CD4-positive, CD25-positive, alpha-beta regulatory T cell (primary cell): Measurements from ENCODE around the gene AKAP1. TPM values are rescaled to one million over a fixed set of nuclear protein-coding genes. Genes with fewer than 3 reads are reported as not detected.
"Not testable (repeated sequence)": the region's sequence is repeated elsewhere in the genome, so short reads cannot be mapped to it uniquely, and the experiment has no call there.

Experiments
- ATAC-seq, 2 donors: fragments of 150-1000 bp; cut with Tn5 transposase; one replicate each; pipeline ENCODE4 v1.10.0; 2021; ENCODE audit warnings: low read depth in 2 of 2, moderate number of reproducible peaks in 2 of 2, moderate library complexity in 1 of 2
- DNase-seq, 3 donors: peaks; one replicate each; pipeline versions ENCODE4 v3.0.0 to v3.0.0-alpha.2; 2012 to 2022; ENCODE audit warnings: mixed read lengths in 1 of 3
- H3K27ac ChIP-seq: one replicate; pipeline ENCODE4 v1.7.0; 2013; ENCODE audit warnings: mild to moderate bottlenecking, low read length; ENCODE audit not compliant: insufficient read depth, poor library complexity, severe bottlenecking
- H3K27me3 ChIP-seq: one replicate; pipeline ENCODE4 v1.7.0; 2013; ENCODE audit warnings: low read length; ENCODE audit not compliant: control insufficient read depth, insufficient read depth
- H3K36me3 ChIP-seq: one replicate; pipeline ENCODE4 v1.7.0; 2013; ENCODE audit warnings: mild to moderate bottlenecking, low read length, moderate library complexity; ENCODE audit not compliant: control insufficient read depth, insufficient read depth
- H3K4me1 ChIP-seq: 2 replicates; pipeline ENCODE4 v1.7.0; 2013; ENCODE audit warnings: mild to moderate bottlenecking, low read length; ENCODE audit not compliant: insufficient read depth, control insufficient read depth, poor library complexity, severe bottlenecking
- H3K4me3 ChIP-seq: one replicate; pipeline ENCODE4 v1.7.0; 2013; ENCODE audit warnings: low read depth, mild to moderate bottlenecking, low read length, moderate library complexity
- H3K9me3 ChIP-seq, 2 experiments: 1 replicate in 1 of 2; 2 replicates in 1 of 2; pipeline ENCODE4 v1.7.0; 2013; ENCODE audit warnings: low read length in 2 of 2, mild to moderate bottlenecking in 1 of 2, moderate library complexity in 1 of 2; ENCODE audit not compliant: control insufficient read depth in 2 of 2
- H3K27ac Mint-ChIP-seq, 3 donors: one replicate each; pipeline ENCODE4 v1.8.0; 2020 to 2022; ENCODE audit warnings: mild to moderate bottlenecking in 3 of 3, mixed read lengths in 3 of 3, moderate library complexity in 2 of 3
- H3K27me3 Mint-ChIP-seq: one replicate; pipeline ENCODE4 v1.8.0; 2022; ENCODE audit warnings: mild to moderate bottlenecking, mixed read lengths
- H3K36me3 Mint-ChIP-seq: one replicate; pipeline ENCODE4 v1.8.0; 2020; ENCODE audit warnings: mixed read lengths
- H3K4me1 Mint-ChIP-seq, 4 donors: one replicate each; pipeline ENCODE4 v1.8.0; 2020 to 2022; ENCODE audit warnings: mixed read lengths in 4 of 4, mild to moderate bottlenecking in 1 of 4
- H3K4me3 Mint-ChIP-seq, 4 donors: one replicate each; pipeline ENCODE4 v1.8.0; 2020 to 2022; ENCODE audit warnings: mild to moderate bottlenecking in 4 of 4, mixed read lengths in 4 of 4, moderate library complexity in 3 of 4
- H3K9me3 Mint-ChIP-seq, 7 donors: one replicate each; pipeline ENCODE4 v1.8.0; 2020 to 2022; ENCODE audit warnings: mixed read lengths in 7 of 7, mild to moderate bottlenecking in 3 of 7, moderate library complexity in 2 of 7
- polyA plus RNA-seq, 4 donors: library from polyadenylated mRNA; unstranded; fragments of 300-500 nt; fragmentation: Illumina TruSeq; gene quantifications; one replicate each; pipeline ENCODE4 v1.2.3, GENCODE V29; 2021
- total RNA-seq: library from RNA; stranded (reverse); gene quantifications from one replicate; pipeline ENCODE4 v1.2.3, GENCODE V29; 2022

AKAP1 gene
- total and polyA plus RNA-seq, 5 donors from 2014 or later: 9.8 to 27.8 (median 16.6) TPM

- Mint-ChIP-seq H3K36me3 (peaks cover 15% of the 10 kb centered on the region), H3K9me3 (no peaks in the 10 kb centered on the region), H3K4me1 (peaks cover 0 to 42% (median 9%) of the 10 kb centered on the region in 4 donors), H3K27ac (peak overlapping the region in 1 of 3 donors; percentile 11), H3K27me3 (no peaks in the 10 kb centered on the region), H3K4me3 (no peak overlapping the region)
- no peak for ATAC-seq
- Histone ChIP-seq H3K9me3 (no peaks in the 10 kb centered on the region), H3K4me3 (no peak overlapping the region), H3K4me1 (no peaks in the 10 kb centered on the region), H3K27me3 (no peaks in the 10 kb centered on the region), H3K36me3 (no peaks in the 10 kb centered on the region), H3K27ac (no peak overlapping the region)
- DNase-seq: no peak
Observed at GRCh38 chr17:57099165-57099564, 14.1 kb downstream of the AKAP1 start.

GRCh38 chr17:57102122-57102521 is 17.1 kb downstream of the AKAP1 start:
- H3K4me3 ChIP-seq: no peak overlapping the region
- Mint-ChIP-seq H3K36me3 (peaks cover 12% of the 10 kb centered on the region), H3K27me3 (no peaks in the 10 kb centered on the region), H3K27ac (peak overlapping the region in 2 of 3 donors; percentile 17 to 26), H3K9me3 (no peaks in the 10 kb centered on the region), H3K4me1 (peaks cover 0 to 43% (median 6%) of the 10 kb centered on the region in 4 donors), H3K4me3 (no peak overlapping the region)
- ATAC-seq (no peak), DNase-seq (no peak)
- H3K27me3 ChIP-seq: no peaks in the 10 kb centered on the region
- H3K4me1 ChIP-seq: no peaks in the 10 kb centered on the region
- peaks cover 13% of the 10 kb centered on the region for H3K36me3 ChIP-seq
- H3K9me3 ChIP-seq: no peaks in the 10 kb centered on the region
- no peak overlapping the region for H3K27ac ChIP-seq

- ATAC-seq, H3K9me3 ChIP-seq, H3K4me3 Mint-ChIP-seq, H3K9me3 Mint-ChIP-seq, DNase-seq, H3K27me3 ChIP-seq, H3K4me1 ChIP-seq, H3K27ac ChIP-seq, H3K4me3 ChIP-seq, H3K27me3 Mint-ChIP-seq: not testable (repeated sequence)
- peaks cover 0 to 43% (median 6%) of the 10 kb centered on the region in 4 donors for H3K4me1 Mint-ChIP-seq
- peak overlapping the region in 1 of 3 donors; percentile 69 for H3K27ac Mint-ChIP-seq
- peaks cover 12% of the 10 kb centered on the region for H3K36me3 Mint-ChIP-seq
- H3K36me3 ChIP-seq: peaks cover 16% of the 10 kb centered on the region
Observed at GRCh38 chr17:57102660-57103059, 17.6 kb downstream of the AKAP1 start.

GRCh38 chr17:57104461-57105175 is 19.6 kb downstream of the AKAP1 start:
- H3K9me3 Mint-ChIP-seq: no peaks in the 10 kb centered on the region
- ATAC-seq: no peak
- Histone ChIP-seq H3K36me3 (peaks cover 16% of the 10 kb centered on the region), H3K4me1 (no peaks in the 10 kb centered on the region), H3K4me3 (no peak overlapping the region), H3K27ac (no peak overlapping the region), H3K27me3 (no peaks in the 10 kb centered on the region), H3K9me3 (no peaks in the 10 kb centered on the region)
- peaks cover 2% of the 10 kb centered on the region for H3K36me3 Mint-ChIP-seq
- H3K27ac Mint-ChIP-seq: peak overlapping the region in 2 of 3 donors; percentile 36 to 73
- H3K27me3 Mint-ChIP-seq: no peaks in the 10 kb centered on the region
- DNase-seq: no peak
- H3K4me1 Mint-ChIP-seq: peaks cover 0 to 30% (median 2%) of the 10 kb centered on the region in 4 donors
- no peak overlapping the region for H3K4me3 Mint-ChIP-seq

- no peaks in the 10 kb centered on the region for H3K27me3 Mint-ChIP-seq
- no peak overlapping the region for H3K27ac Mint-ChIP-seq
- Histone ChIP-seq H3K4me1 (no peaks in the 10 kb centered on the region), H3K9me3 (no peaks in the 10 kb centered on the region), H3K36me3 (peaks cover 16% of the 10 kb centered on the region), H3K4me3 (no peak overlapping the region), H3K27ac (no peak overlapping the region), H3K27me3 (no peaks in the 10 kb centered on the region)
- ATAC-seq (no peak), DNase-seq (no peak)
- H3K36me3 Mint-ChIP-seq: peaks cover 2% of the 10 kb centered on the region
- peaks cover 0 to 26% (median 2%) of the 10 kb centered on the region in 4 donors for H3K4me1 Mint-ChIP-seq
- H3K4me3 Mint-ChIP-seq: no peak overlapping the region
- H3K9me3 Mint-ChIP-seq: no peaks in the 10 kb centered on the region
Observed at GRCh38 chr17:57105591-57105990, 20.5 kb downstream of the AKAP1 start.

- Mint-ChIP-seq H3K27me3 (no peaks in the 10 kb centered on the region), H3K4me3 (no peak overlapping the region), H3K9me3 (no peaks in the 10 kb centered on the region), H3K27ac (no peak overlapping the region), H3K4me1 (peaks cover 0 to 24% (median 2%) of the 10 kb centered on the region in 4 donors), H3K36me3 (peaks cover 5% of the 10 kb centered on the region)
- H3K27ac ChIP-seq: no peak overlapping the region
- no peak overlapping the region for H3K4me3 ChIP-seq
- H3K4me1 ChIP-seq: no peaks in the 10 kb centered on the region
- no peaks in the 10 kb centered on the region for H3K9me3 ChIP-seq
- peaks cover 16% of the 10 kb centered on the region for H3K36me3 ChIP-seq
- H3K27me3 ChIP-seq: no peaks in the 10 kb centered on the region
- ATAC-seq (no peak), DNase-seq (no peak)
Observed at GRCh38 chr17:57106107-57106835, 21.2 kb downstream of the AKAP1 start.

GRCh38 chr17:57106836-57107497 is 21.9 kb downstream of the AKAP1 start:
- Mint-ChIP-seq H3K36me3 (peaks cover 5% of the 10 kb centered on the region), H3K4me3 (no peak overlapping the region), H3K27me3 (no peaks in the 10 kb centered on the region), H3K27ac (no peak overlapping the region), H3K4me1 (peaks cover 0 to 20% (median 5%) of the 10 kb centered on the region in 4 donors), H3K9me3 (no peaks in the 10 kb centered on the region)
- no peak for ATAC-seq
- Histone ChIP-seq H3K27ac (no peak overlapping the region), H3K27me3 (no peaks in the 10 kb centered on the region), H3K4me3 (no peak overlapping the region), H3K4me1 (no peaks in the 10 kb centered on the region), H3K36me3 (peaks cover 19% of the 10 kb centered on the region), H3K9me3 (no peaks in the 10 kb centered on the region)
- DNase-seq: no peak
